Measurements from ENCODE around the gene BIRC3.

The BIRC3 gene

DNA sequence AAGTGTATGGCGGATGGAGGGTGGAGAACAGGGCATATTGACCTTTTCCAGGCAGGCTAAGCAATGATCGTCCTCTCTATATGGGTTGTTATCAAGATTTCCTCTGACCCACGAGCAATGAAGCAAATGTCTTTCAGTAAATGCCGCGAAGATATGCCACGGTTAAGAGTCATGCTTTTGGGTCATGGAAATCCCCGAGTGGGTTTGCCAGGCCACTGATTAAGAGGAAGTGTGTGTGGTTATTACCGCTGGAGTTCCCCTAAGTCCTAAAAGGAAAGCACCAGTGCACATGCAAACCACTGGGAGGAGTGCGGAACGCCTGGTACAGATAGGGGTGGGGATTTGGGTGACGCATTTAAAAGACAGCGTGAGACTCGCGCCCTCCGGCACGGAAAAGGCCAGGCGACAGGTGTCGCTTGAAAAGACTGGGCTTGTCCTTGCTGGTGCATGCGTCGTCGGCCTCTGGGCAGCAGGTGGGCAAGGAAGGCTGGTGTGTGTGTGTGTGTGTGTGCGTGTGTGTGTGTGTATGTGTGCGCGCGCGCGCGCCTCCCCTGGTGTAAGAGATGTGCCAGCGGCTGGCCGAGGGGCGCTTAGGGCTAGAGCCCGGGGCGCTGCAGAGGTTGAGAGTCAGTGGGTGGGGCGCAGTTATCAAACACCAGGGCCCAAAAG lies at the start of gene BIRC3:
BIRC3 (plus strand) TSS at position 386 of the 669 bp plus-strand sequence. CDS start 7,026 bp downstream, outside the sequence.
- peak; percentile 86 for DNase-seq

DNA sequence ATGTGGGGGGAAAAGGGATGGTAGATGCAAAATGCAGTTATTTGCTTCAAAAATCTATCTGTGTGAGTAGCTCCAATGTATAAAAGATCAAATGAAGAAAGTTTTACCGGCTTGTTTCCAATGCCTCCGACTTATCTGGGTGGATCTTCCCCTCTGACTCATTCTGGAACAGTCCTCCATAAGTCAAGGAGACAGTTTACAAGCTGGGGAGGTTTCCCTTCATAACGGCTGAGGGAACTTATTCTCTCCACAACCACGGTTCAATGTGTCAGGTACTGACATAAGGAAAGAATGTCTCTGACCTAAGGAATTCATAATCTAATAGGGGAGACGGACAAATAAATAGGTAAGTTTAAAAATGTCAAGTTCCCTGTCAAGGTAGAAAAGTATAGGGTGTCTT lies 49.7 kb upstream of the BIRC3 start:
- DNase-seq: no peak

DNA sequence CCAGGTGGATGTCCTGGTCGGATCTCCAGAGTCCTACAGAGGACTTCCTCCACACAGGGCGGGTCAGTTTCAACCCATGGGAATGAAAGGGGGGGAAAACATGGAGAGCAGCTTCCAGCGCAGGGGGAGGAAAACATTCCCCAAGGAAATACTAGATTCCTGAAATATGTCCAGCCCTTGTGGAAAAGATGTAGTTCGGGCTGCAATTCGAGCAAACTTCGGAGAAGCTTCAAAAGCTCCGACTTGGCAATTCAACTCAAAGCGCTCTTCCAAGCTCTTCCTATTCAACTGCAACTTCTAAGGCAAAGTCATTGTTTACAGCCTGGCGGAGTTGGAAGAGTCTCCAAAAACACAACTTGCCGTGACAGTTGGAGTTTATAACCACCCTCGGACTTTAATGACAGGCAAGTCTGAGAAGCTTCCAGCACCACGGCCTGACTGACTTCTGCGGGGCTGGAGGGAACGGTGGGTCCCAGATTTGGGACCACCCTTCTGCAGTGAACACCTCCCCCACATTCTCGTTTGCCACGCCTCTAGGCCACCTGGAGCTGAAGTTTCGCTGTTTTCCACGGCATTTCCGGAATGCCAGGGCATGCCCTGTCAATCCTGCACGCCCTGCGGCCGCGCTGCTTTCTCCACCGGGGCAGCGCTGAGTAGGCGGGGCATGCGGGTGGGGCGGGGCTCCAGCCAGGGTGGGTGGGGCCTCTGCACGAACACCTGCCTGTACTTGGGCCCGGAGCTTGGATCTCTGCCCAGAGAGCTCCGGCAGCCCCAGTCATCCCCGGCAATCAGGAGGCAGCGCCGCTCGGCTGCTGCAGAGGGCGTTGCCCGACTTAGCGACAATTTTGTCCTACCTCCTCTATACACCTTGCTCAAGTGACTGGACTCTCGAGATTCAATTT lies 49.0 kb upstream of the BIRC3 start:
- peak; percentile 51 for DNase-seq

DNA sequence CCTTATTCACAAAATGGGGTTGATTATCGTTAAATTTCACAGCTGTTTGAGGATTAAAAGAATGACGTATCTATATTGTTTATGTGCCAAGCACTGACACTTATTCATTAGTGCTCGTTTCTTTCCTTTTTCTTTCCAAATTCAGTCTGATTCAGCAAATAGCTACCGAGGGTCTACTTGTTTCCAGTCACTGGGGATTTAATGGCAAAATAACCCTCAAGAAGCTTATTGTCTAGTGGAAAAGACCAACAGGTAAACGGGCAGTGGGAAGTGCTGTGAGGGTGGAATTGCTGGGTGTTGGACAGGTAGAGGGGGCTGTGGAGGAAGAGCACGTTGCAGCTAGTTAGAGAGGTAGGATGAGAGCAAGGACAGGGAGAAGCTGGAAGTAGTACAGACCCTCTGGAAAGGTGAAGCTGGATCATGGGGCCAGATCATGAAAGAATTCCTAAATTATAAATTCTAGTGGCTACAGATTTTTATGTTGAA lies 48.3 kb upstream of the BIRC3 start:
- no peak for DNase-seq

DNA sequence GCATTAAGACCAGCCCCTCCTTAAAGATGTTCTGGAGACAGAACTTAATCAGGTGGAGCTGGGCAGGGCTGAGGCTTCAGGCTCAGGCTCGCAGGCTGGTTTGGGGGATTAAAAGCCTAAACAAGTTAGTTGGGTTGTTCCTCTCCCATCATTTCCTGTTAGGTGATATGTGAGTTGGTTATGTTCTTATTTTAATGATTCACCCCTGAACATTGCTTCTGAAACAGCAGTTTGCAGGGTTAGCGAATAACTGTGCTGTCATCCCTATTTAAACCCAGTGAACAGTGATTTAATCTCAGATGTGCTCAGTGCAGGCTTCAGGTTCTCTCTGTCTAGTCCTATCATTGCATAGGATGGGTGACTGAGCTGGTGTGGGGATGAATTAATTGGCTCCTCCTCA lies 47.4 kb upstream of the BIRC3 start:
- peak; percentile 20 for DNase-seq

DNA sequence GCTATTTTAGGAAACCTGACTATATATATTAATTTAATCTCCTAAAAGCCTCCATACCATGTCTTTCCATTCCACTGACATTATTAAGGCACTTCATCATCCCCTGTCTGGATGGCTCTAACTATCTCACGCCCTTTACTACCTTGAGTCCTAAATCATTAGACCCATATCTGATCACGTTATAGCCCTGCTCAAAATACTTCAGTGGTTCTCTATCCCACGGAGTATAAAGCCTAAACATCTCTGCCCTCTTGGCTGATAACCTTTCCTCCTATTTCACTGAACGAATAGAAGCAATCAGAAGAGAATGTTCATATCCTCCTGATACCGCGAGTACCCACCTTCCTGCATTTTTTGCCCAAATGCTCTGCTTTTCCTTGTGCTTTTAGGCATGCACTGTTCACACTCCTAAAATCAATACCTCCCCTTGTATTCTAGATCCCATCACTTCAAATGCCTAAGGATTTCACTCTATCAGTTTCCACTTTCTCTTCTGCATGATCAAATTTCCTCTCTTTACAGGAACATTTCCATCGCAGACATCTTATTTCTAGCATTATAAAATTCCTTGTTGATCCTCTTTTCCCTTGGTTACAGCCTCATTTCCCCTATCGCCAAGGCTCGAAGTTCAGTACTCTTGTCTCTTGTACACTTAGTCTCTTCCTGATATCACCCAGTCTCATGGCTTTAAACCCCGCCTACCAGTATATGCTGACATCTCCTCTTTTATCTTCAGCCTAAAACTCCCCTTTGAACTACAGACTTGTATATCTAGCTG lies 45.0 kb upstream of the BIRC3 start:
- no peak for DNase-seq

DNA sequence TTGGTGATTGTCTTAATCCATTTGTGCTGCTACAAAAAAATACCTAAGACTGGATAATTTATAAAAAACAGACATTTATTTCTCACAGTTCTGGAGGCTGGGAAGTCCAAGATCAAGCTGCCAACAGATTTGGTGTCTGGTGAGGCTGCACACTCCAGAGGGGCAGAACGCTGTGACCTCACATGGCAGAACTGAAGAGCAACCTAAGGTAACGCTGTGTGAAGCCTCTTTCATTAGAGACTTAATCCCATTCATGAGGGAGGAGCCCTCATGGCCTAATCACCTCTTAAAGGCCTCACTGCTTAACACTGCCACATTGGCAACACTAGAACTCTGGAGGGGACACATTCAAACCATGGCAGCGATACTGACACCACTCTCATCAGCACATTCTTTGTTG lies 42.7 kb upstream of the BIRC3 start:
- no peak for DNase-seq

DNA sequence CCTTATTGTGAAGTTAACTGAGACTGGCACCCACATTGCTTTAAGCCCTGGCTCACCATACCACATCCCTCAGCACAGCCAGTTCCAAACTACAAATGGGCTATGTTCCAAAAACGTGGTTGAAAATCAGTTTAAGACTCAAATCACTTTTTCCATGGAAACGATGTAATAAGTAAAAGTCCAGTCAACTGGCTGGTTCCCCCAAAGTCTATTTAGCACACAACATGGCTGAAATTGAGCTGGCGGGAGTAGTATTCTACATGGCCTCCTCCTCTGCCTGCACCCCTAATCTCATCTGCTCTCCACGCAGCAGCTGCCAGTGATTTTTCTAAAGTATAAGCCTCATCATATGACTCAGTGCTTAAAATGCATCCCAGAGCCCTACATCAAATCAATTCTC lies 40.9 kb upstream of the BIRC3 start:
- no peak for DNase-seq

DNA sequence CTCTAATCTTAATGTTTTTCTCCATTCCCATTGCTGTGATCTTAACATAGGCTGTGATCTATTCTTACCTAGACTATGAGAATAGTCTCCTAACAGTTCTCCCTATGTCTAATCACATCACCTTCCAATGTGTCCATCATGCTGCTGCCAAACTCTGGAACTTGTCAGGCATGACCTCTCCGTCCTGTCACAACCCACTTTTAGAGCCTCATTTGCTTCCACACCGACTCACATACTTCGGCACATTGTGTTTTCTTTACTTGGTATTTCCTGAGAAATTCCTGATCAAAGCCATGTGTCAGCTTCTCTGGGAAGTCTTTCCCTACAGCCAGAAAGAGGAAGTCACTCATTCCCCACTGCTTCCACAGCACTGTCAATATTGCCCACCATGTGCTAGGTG lies 40.5 kb upstream of the BIRC3 start:
- DNase-seq: no peak

DNA sequence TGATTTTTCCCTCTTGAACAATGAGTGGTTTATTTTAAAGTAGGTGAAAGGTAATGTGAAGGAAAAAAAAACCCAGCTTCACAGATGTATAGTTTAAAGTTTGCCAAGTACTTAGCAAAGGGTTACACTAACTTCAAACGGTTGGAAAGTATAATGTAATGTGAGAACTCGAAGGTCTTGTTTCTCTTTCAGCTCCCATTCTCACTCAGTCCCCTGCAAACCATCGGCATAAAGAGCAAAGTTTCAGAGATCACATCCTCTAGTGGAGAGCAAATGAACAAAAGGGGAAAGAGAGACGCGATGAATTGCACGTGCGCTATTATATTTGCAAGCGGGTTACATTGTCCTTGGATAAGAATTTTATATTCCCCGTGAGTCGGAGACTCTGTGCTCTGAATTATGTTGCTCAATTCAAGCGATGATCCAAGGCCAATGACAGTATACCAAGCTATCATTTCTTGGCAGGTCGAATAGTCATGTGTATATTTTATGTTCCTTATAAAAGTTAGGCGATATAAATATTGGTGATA lies 37.6 kb upstream of the BIRC3 start:
- DNase-seq: peak; percentile 19

DNA sequence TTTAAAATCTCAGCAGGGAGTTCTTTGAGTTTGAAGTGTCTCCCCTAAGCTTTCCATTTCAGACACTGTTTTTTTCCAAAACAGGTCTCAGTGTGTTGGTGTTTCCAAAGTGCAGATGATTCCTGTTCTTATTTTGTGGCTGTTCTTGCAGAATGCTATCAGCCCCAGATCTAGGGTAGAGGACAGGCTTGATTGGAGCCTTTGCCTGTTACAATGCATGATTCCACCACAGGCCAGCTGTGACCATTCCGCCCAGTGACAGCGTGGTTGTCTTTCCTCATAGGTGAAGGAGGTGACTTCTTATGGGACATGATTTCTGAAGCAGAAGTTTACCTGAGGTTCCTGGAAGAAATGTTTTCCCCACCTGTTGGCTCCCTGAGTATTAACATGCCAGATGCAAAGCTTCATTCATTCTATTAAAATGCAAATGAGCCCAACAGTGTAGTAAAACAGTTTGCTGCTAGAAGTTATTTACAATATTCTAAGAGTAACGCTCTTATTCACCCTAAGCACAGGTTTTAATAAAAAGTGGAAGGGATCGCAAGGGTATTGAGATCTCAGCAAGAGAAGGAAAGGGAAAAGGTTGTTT lies 36.9 kb upstream of the BIRC3 start:
- DNase-seq: no peak

DNA sequence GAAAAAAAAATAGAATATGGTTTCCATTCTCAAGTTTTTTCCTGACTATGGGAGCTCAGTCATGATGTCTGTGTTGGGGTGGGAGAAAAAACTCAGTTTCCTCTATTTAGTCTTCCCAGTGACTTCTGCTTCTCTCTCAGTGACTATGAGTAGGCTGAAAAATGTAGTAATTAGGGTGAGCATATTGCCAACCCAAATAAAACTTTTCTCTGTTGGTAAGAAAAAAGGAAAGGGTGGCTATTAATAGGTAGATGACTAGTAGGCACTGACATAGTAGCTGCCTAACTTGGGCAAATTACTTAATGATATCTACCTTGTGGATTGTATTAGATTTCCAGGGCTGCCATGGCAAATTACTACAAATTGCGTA lies 34.2 kb upstream of the BIRC3 start:
- no peak for DNase-seq

DNA sequence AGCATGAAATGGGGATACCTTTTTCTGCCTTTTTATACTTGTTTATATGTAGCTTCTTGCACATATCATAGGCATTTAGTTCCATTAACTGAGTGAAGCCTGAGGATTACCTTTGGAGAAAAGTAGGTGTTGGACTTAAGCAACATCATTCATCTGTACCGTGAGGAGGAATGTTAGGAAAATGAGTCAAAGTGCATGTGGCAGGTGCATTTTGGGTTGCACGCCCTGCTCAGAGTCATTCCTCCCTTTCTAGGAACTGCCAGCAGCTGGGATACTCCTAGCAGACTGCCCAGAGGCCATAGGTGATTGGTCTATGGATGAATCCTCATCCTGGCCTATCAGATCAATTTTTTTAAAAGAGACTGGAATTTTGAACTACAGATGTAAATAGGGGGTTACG lies 33.3 kb upstream of the BIRC3 start:
- DNase-seq: no peak

DNA sequence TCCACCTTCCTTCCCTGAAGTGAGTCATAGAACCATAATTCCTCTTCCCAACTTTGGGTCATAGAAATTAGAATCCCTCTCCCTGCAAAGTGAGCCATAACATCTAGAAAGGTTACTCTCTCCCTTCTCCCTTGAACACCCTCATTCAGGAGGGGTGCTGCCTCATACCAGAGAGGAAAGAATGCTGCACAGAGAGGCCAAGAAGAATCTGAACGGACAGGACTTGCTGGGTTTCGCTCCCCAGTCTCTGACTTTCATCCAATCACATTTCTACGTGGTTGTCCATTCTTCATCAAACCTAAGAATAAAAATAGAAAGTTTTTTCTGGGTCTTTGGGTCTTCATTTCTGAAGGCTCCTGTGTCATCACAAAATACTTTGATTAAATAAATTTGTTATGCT lies 31.0 kb upstream of the BIRC3 start:
- no peak for DNase-seq

DNA sequence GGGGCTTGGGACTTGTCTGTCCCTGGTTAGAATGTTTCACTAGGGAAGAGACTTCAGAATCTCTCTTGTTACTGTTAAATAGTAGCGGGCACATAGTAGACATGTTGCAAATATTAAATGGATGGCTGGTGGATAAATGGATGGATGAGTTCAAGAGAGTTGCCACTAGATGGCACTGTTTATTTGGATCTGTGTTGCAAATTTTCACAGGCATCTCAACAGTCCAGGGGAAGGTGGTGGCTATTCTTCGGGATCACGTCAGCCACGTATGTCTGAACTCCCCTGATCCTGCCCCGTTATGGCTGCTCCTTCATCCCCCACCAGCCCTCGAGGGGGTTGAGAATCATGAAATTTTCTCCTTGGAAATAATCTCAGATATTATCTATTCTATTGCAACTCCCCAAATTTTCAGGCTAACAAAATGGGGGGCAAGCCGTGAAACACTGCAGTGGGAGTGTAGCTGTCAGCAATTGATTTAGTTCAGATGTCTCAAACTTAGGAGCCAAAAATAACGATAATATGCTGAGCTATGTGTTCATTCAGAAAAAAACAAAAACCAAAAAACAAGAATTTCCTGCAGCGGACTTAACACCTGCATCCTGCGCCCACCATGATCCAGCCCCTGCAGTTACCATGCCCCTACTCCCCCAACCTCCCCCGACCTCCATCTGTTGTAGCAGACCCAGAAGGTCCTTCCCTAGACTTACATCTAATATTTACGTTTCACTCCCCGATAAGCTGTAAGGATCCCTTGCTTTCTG lies 29.1 kb upstream of the BIRC3 start:
- DNase-seq: peak; percentile 72

DNA sequence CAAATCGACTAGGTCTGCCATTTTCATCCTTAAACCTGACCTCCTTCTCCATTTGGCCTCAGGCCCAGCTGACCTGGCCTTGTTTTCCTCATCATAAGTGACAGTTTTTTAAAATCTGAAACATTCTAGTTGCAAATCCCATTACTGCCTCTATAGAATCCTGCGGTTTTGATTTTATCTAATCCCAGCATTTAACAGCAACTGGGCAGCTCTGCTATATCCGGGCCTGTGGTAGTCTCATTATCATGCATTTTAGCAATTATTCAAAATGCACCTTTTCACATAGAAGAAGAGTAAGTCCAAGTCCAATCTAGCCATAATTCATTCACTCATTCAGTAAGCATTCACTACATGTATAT lies 28.6 kb upstream of the BIRC3 start:
- DNase-seq: no peak

DNA sequence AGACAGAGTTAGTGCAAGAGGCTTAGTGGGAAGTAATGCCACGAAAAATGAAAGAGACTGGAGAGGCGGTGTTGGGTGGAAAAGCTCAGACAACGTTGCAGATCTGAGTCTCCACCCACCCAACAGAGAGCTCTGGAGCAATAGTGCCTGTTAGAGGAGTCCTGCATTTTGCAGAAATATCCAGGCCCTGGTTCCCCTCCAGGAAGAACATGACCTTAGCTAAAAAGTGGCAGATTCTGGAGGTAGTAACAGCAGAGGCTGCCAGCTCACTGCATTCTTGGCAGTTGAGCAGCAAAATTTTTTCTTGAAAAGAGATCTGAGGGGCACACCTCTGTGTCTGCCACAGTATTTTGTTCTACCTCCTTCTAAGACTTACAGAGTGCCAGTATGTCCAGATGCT lies 27.7 kb upstream of the BIRC3 start:
- DNase-seq: no peak

DNA sequence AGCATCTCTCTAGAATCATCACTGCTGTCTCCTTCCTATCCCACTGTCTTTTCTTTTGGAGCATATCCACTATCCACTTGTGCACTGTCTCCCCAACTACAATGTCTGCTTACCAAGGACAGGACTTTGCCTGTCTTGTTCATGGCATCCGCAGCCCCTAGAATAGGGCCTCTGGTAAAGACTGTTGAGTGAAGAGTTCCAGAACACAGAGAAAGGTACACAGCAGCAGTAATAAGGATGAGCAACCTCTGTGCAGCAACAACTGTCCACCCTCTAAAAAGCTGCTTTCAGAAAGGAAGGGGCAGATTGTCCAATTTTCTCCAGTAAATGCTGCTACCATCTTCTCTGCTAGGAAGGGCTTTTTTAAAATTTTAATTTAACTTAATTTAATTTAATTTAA lies 25.5 kb upstream of the BIRC3 start:
- DNase-seq: no peak

DNA sequence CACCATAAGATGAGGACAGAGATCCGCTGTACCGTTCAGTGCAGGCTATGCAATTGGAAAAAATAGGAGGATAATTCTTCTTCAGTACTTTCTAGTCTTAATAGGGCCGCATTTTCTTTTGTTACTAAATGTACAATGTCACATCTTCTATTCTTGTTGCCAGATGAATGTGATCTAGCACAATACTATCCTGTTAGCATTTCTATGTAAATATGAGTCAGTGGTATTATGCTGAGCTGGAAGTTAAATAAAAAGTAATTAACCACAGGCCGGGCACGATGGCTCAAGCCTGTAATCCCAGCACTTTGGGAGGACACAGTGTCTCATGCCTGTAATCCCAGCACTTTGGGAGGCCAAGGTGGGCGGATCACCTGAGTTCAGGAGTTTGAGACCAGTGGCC lies 24.4 kb upstream of the BIRC3 start:
- DNase-seq: no peak

DNA sequence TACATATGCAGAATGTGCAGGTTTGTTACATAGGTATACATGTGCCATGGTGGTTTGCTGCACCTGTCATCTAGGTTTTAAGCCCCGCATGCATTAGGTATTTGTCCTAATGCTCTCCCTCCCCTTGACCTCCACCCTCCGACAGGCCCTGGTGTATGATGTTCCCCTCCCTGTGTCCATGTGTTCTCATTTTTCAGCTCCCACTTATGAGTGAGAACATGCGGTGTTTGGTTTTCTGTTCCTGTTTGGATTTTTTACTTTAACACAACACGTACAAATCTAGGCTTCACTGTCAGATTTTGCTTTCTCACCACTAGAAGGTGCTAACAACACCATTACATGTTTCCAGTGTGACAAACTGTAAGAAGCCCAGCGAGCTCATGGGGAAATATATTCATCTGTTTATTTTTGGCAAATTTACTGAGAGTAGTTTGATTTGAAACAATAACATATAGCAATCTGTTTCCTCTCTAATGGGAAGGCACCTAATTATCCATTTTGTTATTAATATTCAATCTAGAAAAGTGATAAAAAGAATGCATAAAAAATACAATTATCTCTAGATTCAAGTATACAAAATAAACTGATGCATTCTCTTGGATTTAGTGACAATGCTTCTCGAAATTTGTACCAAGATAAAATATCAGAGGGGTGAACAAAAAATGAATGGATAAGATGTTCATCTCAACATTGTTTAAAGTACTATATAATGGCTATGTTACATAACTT lies 23.2 kb upstream of the BIRC3 start:
- no peak for DNase-seq

DNA sequence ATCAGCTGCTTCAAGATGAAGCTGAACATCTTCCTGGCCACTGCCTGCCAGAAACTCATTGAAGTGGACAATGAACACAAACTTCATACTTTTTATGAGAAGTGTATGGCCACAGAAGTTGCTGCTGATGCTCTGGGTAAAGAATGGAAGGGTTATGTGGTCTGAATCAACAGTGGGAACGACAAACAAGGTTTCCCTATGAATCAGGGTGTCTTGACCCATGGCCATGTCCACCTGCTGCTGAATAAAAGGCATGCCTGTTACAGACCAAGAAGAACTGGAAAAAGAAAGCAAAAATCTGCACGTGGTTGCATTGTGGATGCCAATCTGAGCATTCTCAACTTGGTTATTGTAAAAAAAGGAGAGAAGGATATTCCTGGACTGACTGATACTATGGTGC lies 22.2 kb upstream of the BIRC3 start:
- no peak for DNase-seq

Measured in retina (tissue), 1 donor.